KMS-11 (cell line): ENCODE data around the gene PTGFRN.

Source experiments
- H2AFZ ChIP-seq: fragments of 200-600 bp; sonication (generic); 2 replicates; pipeline ENCODE4 v1.6.1; 2016; ENCODE audit warnings: antibody characterized with exemption, mixed run types, low read depth
- H3K27ac ChIP-seq: fragments of 200-600 bp; sonication (generic); 2 replicates; pipeline ENCODE4 v1.6.1; 2016; ENCODE audit warnings: mild to moderate bottlenecking, mixed run types
- H3K27me3 ChIP-seq: fragments of 200-600 bp; sonication (generic); 2 replicates; pipeline ENCODE4 v1.6.1; 2017; ENCODE audit warnings: mild to moderate bottlenecking, low read depth, mixed run types, moderate library complexity; ENCODE audit not compliant: insufficient read depth
- H3K36me3 ChIP-seq: fragments of 200-600 bp; sonication (generic); 2 replicates; pipeline ENCODE4 v1.6.1; 2017; ENCODE audit warnings: mild to moderate bottlenecking, mixed run types; ENCODE audit not compliant: insufficient read depth
- H3K4me1 ChIP-seq: fragments of 200-600 bp; sonication (generic); 2 replicates; pipeline ENCODE4 v1.6.1; 2016; ENCODE audit warnings: mild to moderate bottlenecking, low read depth, mixed run types; ENCODE audit not compliant: poor library complexity, severe bottlenecking
- H3K4me2 ChIP-seq: fragments of 200-600 bp; sonication (generic); 2 replicates; pipeline ENCODE4 v1.7.0; 2016; ENCODE audit warnings: mild to moderate bottlenecking, mixed run types
- H3K4me3 ChIP-seq: fragments of 200-600 bp; sonication (generic); IDR thresholded peaks from 2 replicates; pipeline ENCODE4 v1.6.1; 2017; ENCODE audit warnings: low read depth, low read length, mixed read lengths; ENCODE audit not compliant: insufficient read depth
- H3K79me2 ChIP-seq: fragments of 200-600 bp; sonication (generic); 2 replicates; pipeline ENCODE4 v1.6.1; 2016; ENCODE audit warnings: low read depth, mixed run types; ENCODE audit not compliant: insufficient read depth
- H3K9ac ChIP-seq: fragments of 200-600 bp; sonication (generic); 2 replicates; pipeline ENCODE4 v1.6.1; 2016; ENCODE audit warnings: mild to moderate bottlenecking, mixed run types
- H4K20me1 ChIP-seq: fragments of 200-600 bp; sonication (generic); 2 replicates; pipeline ENCODE4 v1.6.1; 2016; ENCODE audit warnings: mild to moderate bottlenecking, mixed run types; ENCODE audit not compliant: insufficient read depth
- TF ChIP-seq, protein P1 (sequence below): fragments of 200-600 bp; sonication (generic); conservative IDR thresholded peaks from 2 replicates; pipeline ENCODE4 v1.6.1; 2017; ENCODE audit warnings: low read depth, mild to moderate bottlenecking, antibody characterized with exemption, low read length, moderate library complexity, mixed read lengths

The PTGFRN gene

DNA sequence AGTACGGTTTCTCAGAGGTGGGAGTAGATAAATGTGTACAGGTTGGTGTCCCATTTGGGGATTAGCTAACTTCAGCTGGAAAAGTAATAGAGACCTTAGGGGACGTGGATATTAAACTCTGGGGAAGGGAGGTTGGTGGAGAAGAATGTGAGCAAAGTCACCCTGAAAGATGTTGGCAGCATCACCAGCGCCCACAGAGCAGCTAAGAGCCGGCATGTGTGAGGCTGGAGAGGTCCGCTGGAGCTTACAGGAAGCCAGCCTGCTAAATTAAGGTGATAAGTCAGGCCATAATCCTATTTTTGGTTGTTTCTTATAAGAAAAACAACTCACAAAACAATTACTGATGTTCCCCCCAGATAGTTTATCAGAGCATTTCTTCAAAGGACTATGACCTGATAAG, 12.2 kb downstream of the PTGFRN start:
- Histone ChIP-seq H3K4me1 (no peaks in the 10 kb centered on the region), H3K4me2 (no peak overlapping the region), H3K27me3 (no peaks in the 10 kb centered on the region), H3K9ac (no peak overlapping the region), H3K79me2 (no peaks in the 10 kb centered on the region), H3K36me3 (no peaks in the 10 kb centered on the region), H3K4me3 (no peak overlapping the region), H3K27ac (no peak overlapping the region), H4K20me1 (no peaks in the 10 kb centered on the region), H2AFZ (no peak overlapping the region)
- TF ChIP-seq, protein P1, sequence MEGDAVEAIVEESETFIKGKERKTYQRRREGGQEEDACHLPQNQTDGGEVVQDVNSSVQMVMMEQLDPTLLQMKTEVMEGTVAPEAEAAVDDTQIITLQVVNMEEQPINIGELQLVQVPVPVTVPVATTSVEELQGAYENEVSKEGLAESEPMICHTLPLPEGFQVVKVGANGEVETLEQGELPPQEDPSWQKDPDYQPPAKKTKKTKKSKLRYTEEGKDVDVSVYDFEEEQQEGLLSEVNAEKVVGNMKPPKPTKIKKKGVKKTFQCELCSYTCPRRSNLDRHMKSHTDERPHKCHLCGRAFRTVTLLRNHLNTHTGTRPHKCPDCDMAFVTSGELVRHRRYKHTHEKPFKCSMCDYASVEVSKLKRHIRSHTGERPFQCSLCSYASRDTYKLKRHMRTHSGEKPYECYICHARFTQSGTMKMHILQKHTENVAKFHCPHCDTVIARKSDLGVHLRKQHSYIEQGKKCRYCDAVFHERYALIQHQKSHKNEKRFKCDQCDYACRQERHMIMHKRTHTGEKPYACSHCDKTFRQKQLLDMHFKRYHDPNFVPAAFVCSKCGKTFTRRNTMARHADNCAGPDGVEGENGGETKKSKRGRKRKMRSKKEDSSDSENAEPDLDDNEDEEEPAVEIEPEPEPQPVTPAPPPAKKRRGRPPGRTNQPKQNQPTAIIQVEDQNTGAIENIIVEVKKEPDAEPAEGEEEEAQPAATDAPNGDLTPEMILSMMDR, result no peak

DNA sequence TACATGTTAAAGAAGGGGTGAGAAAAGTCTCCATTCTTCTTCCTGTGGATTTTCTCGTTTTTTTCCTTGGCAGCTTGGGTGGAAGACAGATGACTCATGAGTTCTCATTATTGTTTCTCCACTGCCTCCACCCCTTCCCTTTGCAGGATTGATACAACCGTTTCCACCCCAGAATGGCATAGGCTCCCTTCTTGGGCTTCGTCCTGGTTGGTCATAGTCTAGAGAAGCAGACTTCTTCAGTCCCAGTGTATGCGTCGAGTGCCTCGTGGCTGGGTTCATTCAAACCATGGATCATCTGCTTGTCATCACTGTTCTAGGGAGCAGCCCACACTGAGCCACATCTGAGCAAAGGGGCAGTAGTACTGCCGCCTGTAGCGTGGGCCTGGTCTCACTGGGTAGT, 13.7 kb downstream of the PTGFRN start:
- Histone ChIP-seq H3K4me2 (no peak overlapping the region), H3K79me2 (no peaks in the 10 kb centered on the region), H4K20me1 (no peaks in the 10 kb centered on the region), H3K27me3 (no peaks in the 10 kb centered on the region), H3K4me3 (no peak overlapping the region), H3K9ac (no peak overlapping the region), H3K4me1 (no peaks in the 10 kb centered on the region), H3K27ac (no peak overlapping the region), H3K36me3 (no peaks in the 10 kb centered on the region), H2AFZ (no peak overlapping the region)
- TF ChIP-seq, protein P1, result no peak

DNA sequence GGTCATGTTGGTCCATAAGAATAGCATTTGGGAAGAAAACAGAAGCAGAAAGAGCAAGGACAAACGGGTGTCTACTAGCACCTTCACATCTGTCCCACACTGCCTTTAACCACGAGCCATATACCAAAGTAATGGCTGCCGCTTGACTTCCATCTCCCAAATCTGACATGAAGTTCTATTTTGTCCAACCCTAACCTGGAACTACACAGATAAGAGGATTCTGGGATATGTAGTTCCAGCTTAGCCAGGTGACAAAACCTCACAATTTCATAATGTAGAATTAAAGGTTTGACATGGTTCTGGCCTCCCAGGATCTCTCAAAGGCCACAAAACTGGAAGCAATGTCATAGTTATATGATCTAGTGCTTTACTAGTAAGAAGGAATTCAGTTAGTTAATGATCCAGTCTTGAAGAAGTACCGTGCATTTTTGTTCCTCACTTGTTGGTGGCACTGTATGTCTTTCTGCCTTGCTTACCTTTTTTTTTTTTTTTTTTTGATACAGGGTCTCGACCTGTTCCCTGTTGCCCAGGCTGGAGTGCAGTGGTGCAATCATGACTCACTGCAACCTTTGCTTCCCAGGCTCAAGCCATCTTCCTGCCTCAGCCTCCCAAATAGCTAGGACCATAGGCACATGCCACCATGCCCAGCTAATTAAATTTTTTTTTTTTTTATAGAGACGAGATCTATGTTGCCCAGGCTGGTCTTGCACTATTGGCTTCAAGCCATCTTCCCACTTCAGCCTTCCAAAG, 17.5 kb downstream of the PTGFRN start:
- Histone ChIP-seq H3K27me3 (no peaks in the 10 kb centered on the region), H2AFZ (no peak overlapping the region), H3K27ac (no peak overlapping the region), H4K20me1 (no peaks in the 10 kb centered on the region), H3K79me2 (no peaks in the 10 kb centered on the region), H3K4me1 (no peaks in the 10 kb centered on the region), H3K4me3 (no peak overlapping the region), H3K4me2 (no peak overlapping the region), H3K36me3 (no peaks in the 10 kb centered on the region), H3K9ac (no peak overlapping the region)
- TF ChIP-seq, protein P1, result no peak

DNA sequence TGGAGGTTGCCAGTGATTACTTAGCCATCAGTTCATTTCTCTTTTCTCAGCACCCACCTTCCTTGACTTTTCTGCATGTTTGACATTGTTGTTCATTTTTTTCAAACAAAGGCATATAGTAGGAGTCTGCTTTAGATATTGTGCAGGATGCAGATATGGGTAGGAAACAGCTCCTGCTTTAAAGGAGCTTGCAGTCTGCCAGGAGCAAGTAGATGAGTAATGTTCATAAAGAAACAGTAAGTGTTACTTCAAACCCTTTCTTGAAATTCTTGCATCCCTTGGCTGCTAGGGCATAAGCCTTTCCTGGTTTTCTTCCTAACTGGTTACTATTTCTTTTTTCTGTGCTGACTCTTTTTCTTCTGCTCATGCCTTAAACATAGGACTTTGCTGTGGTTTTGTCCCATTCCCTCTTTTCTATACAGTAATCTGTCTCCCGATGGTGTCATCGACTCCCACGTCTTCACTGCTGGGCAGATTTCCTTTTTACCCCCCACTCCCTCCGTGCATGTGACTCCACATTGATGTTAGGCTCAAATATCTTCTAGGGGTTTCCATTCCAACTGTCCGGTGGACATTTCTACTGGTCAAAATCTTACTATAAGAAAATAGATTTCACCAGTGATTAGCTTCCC, 20.4 kb downstream of the PTGFRN start:
- no peak overlapping the region for H3K4me3 ChIP-seq

More for the DNA sequence above, 20.4 kb downstream of the PTGFRN start:
- Histone ChIP-seq H2AFZ (no peak overlapping the region), H3K27me3 (no peaks in the 10 kb centered on the region), H3K4me1 (no peaks in the 10 kb centered on the region), H3K36me3 (no peaks in the 10 kb centered on the region), H3K79me2 (no peaks in the 10 kb centered on the region), H3K4me2 (no peak overlapping the region), H3K27ac (no peak overlapping the region), H4K20me1 (no peaks in the 10 kb centered on the region), H3K9ac (no peak overlapping the region)
- TF ChIP-seq, protein P1, result no peak
